ENCODE data around the gene ALPK3. TPM values are rescaled to one million over a fixed set of nuclear protein-coding genes. Genes with fewer than 3 reads are reported as not detected.

The ALPK3 gene
- total RNA-seq, 3 donors from 2014 or later (not counting 1 experiment from before 2014, with no cell fraction given): 0.35 to 1.1 (median 0.63) TPM

GRCh38 chr15:84905016-84905916 lies 88.1 kb downstream of the ALPK3 start:
- Histone ChIP-seq H3K27ac (ENCODE audit: low read length) (no peak overlapping the region), H3K4me3 (ENCODE audit: low read length) (no peak overlapping the region), H3K4me1 (ENCODE audit: control insufficient read depth, insufficient read depth, low read length) (no peaks in the 10 kb centered on the region), H3K36me3 (ENCODE audit: control insufficient read depth, insufficient read depth, low read length) (no peaks in the 10 kb centered on the region), H3K9me3 (ENCODE audit: control insufficient read depth, insufficient read depth, low read length) (no peaks in the 10 kb centered on the region), H3K27me3 (ENCODE audit: control insufficient read depth, insufficient read depth, low read length) (no peaks in the 10 kb centered on the region)
- 90% methylated on average over 14 of the region's 15 CpGs for WGBS (ENCODE audit: insufficient coverage)
- TF ChIP-seq, protein P1, sequence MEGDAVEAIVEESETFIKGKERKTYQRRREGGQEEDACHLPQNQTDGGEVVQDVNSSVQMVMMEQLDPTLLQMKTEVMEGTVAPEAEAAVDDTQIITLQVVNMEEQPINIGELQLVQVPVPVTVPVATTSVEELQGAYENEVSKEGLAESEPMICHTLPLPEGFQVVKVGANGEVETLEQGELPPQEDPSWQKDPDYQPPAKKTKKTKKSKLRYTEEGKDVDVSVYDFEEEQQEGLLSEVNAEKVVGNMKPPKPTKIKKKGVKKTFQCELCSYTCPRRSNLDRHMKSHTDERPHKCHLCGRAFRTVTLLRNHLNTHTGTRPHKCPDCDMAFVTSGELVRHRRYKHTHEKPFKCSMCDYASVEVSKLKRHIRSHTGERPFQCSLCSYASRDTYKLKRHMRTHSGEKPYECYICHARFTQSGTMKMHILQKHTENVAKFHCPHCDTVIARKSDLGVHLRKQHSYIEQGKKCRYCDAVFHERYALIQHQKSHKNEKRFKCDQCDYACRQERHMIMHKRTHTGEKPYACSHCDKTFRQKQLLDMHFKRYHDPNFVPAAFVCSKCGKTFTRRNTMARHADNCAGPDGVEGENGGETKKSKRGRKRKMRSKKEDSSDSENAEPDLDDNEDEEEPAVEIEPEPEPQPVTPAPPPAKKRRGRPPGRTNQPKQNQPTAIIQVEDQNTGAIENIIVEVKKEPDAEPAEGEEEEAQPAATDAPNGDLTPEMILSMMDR (IDR thresholded peaks at IDR 0.05): no peak
- intact Hi-C loops (cut with micrococcal nuclease): no loop called here
- Mint-ChIP-seq H3K9me3 (no peaks in the 10 kb centered on the region), H3K27ac (no peak overlapping the region), H3K4me3 (no peak overlapping the region), H3K4me1 (no peaks in the 10 kb centered on the region), H3K27me3 (ENCODE audit: low read depth in 2 of 2) (no peaks in the 10 kb centered on the region), H3K36me3 (no peaks in the 10 kb centered on the region)
- DNase-seq (no peak), ATAC-seq (no peak)

- Histone ChIP-seq H3K27ac (ENCODE audit: low read length) (no peak overlapping the region), H3K9me3 (ENCODE audit: control insufficient read depth, insufficient read depth, low read length) (no peaks in the 10 kb centered on the region), H3K4me1 (ENCODE audit: control insufficient read depth, insufficient read depth, low read length) (no peaks in the 10 kb centered on the region), H3K4me3 (ENCODE audit: low read length) (no peak overlapping the region), H3K27me3 (ENCODE audit: control insufficient read depth, insufficient read depth, low read length) (no peaks in the 10 kb centered on the region), H3K36me3 (ENCODE audit: control insufficient read depth, insufficient read depth, low read length) (no peaks in the 10 kb centered on the region)
- no peak overlapping the region for H3K4me3 Mint-ChIP-seq
- no peak overlapping the region for H3K27ac Mint-ChIP-seq
- ATAC-seq: no peak
- H3K27me3 Mint-ChIP-seq (ENCODE audit: low read depth in 2 of 2): no peaks in the 10 kb centered on the region
- no peaks in the 10 kb centered on the region for H3K4me1 Mint-ChIP-seq
- DNase-seq: no peak
- no peaks in the 10 kb centered on the region for H3K36me3 Mint-ChIP-seq
- intact Hi-C loops (cut with micrococcal nuclease): no loop called here
- no peaks in the 10 kb centered on the region for H3K9me3 Mint-ChIP-seq
- TF ChIP-seq, protein P1 (IDR thresholded peaks at IDR 0.05): no peak
- WGBS (ENCODE audit: insufficient coverage): 98% methylated on average over 4 of the region's 4 CpGs
Observed at GRCh38 chr15:84907731-84908130, 90.6 kb downstream of the ALPK3 start.

GRCh38 chr15:84908564-84908963 lies 91.4 kb downstream of the ALPK3 start:
- no peaks in the 10 kb centered on the region for H3K36me3 Mint-ChIP-seq
- DNase-seq (no peak), ATAC-seq (no peak)
- intact Hi-C loops (cut with micrococcal nuclease): no loop called here
- H3K27me3 Mint-ChIP-seq (ENCODE audit: low read depth in 2 of 2): no peaks in the 10 kb centered on the region
- H3K4me1 Mint-ChIP-seq: no peaks in the 10 kb centered on the region
- H3K9me3 Mint-ChIP-seq: no peaks in the 10 kb centered on the region
- H3K4me1 ChIP-seq (ENCODE audit: control insufficient read depth, insufficient read depth, low read length): no peaks in the 10 kb centered on the region
- H3K27ac Mint-ChIP-seq: no peak overlapping the region
- WGBS (ENCODE audit: insufficient coverage): 85% methylated on average over 13 of the region's 13 CpGs
- H3K9me3 ChIP-seq (ENCODE audit: control insufficient read depth, insufficient read depth, low read length): no peaks in the 10 kb centered on the region
- no peak overlapping the region for H3K4me3 Mint-ChIP-seq
- H3K36me3 ChIP-seq (ENCODE audit: control insufficient read depth, insufficient read depth, low read length): no peaks in the 10 kb centered on the region
- TF ChIP-seq, protein P1 (IDR thresholded peaks at IDR 0.05): no peak
- no peak overlapping the region for H3K4me3 ChIP-seq (ENCODE audit: low read length)
- H3K27ac ChIP-seq (ENCODE audit: low read length): no peak overlapping the region
- H3K27me3 ChIP-seq (ENCODE audit: control insufficient read depth, insufficient read depth, low read length): no peaks in the 10 kb centered on the region

Measured in natural killer cell (primary cell).